Measurements from ENCODE around the gene KDM4C. TPM values are rescaled to one million over a fixed set of nuclear protein-coding genes. Genes with fewer than 3 reads are reported as not detected.

The KDM4C gene
- total RNA-seq, 1 donor from 2014 or later, result 43.2 TPM

GRCh38 chr9:6956879-6957278 lies 199.1 kb downstream of the KDM4C start:
- DNase-seq (ENCODE audit: low spot score in 2 of 2), result no peak
- FAIRE-seq, result no peak

- DNase-seq (ENCODE audit: low spot score in 2 of 2) (no peak), FAIRE-seq (no peak)
Observed at GRCh38 chr9:6959270-6960000, 201.7 kb downstream of the KDM4C start.

GRCh38 chr9:6960777-6961176 lies 203.0 kb downstream of the KDM4C start:
- FAIRE-seq (no peak), DNase-seq (ENCODE audit: low spot score in 2 of 2) (no peak)

- no peak for DNase-seq (ENCODE audit: low spot score in 2 of 2)
Observed at GRCh38 chr9:6961845-6962522, 204.2 kb downstream of the KDM4C start.

GRCh38 chr9:6965566-6965965 lies 207.8 kb downstream of the KDM4C start:
- FAIRE-seq (no peak), DNase-seq (ENCODE audit: low spot score in 2 of 2) (no peak)

More at GRCh38 chr9:6961845-6962522, 204.2 kb downstream of the KDM4C start:
- no peak for FAIRE-seq

- FAIRE-seq (no peak), DNase-seq (ENCODE audit: low spot score in 2 of 2) (no peak)
Observed at GRCh38 chr9:6968271-6968670, 210.5 kb downstream of the KDM4C start.

GRCh38 chr9:6969805-6970204 lies 212.0 kb downstream of the KDM4C start:
- no peak for DNase-seq (ENCODE audit: low spot score in 2 of 2)
- FAIRE-seq, result no peak

- DNase-seq (ENCODE audit: low spot score in 2 of 2) (no peak), FAIRE-seq (no peak)
Observed at GRCh38 chr9:6973089-6973488, 215.3 kb downstream of the KDM4C start.

- FAIRE-seq (no peak), DNase-seq (ENCODE audit: low spot score in 2 of 2) (no peak)
Observed at GRCh38 chr9:6973762-6974161, 216.0 kb downstream of the KDM4C start.

- FAIRE-seq (no peak), DNase-seq (ENCODE audit: low spot score in 2 of 2) (no peak)
Observed at GRCh38 chr9:6975198-6975597, 217.4 kb downstream of the KDM4C start.

GRCh38 chr9:6977761-6978160 lies 220.0 kb downstream of the KDM4C start:
- DNase-seq (ENCODE audit: low spot score in 2 of 2), result no peak
- FAIRE-seq, result no peak

GRCh38 chr9:6978591-6978990 lies 220.8 kb downstream of the KDM4C start:
- FAIRE-seq (no peak), DNase-seq (ENCODE audit: low spot score in 2 of 2) (no peak)

GRCh38 chr9:6984941-6985578 lies 227.3 kb downstream of the KDM4C start:
- DNase-seq (ENCODE audit: low spot score in 2 of 2), result no peak
- no peak for FAIRE-seq

GRCh38 chr9:6986141-6986815 lies 228.5 kb downstream of the KDM4C start:
- FAIRE-seq (no peak), DNase-seq (ENCODE audit: low spot score in 2 of 2) (no peak)

GRCh38 chr9:6987381-6987780 lies 229.6 kb downstream of the KDM4C start:
- no peak for FAIRE-seq
- DNase-seq (ENCODE audit: low spot score in 2 of 2), result no peak

- DNase-seq (ENCODE audit: low spot score in 2 of 2) (no peak), FAIRE-seq (no peak)
Observed at GRCh38 chr9:6991418-6991817, 233.6 kb downstream of the KDM4C start.

- DNase-seq (ENCODE audit: low spot score in 2 of 2) (no peak), FAIRE-seq (no peak)
Observed at GRCh38 chr9:6996061-6996854, 238.5 kb downstream of the KDM4C start.

- no peak for DNase-seq (ENCODE audit: low spot score in 2 of 2)
- no peak for FAIRE-seq
Observed at GRCh38 chr9:6997330-6997729, 239.6 kb downstream of the KDM4C start.

GRCh38 chr9:6999794-7000193 lies 242.0 kb downstream of the KDM4C start:
- no peak for DNase-seq (ENCODE audit: low spot score in 2 of 2)
- FAIRE-seq, result no peak

- DNase-seq (ENCODE audit: low spot score in 2 of 2) (no peak), FAIRE-seq (no peak)
Observed at GRCh38 chr9:7001571-7001970, 243.8 kb downstream of the KDM4C start.
